Activated CD8-positive, alpha-beta T cell treated with anti-CD3 and anti-CD28 coated beads, Interleukin-2, amount 10 ng/mL, durations not matched to agents 7 days and 5 days (primary cell): ENCODE data around the gene SPDYA. TPM values are rescaled to one million over a fixed set of nuclear protein-coding genes. Genes with fewer than 3 reads are reported as not detected.

Experiments used
- ATAC-seq: fragments of 150-1000 bp; cut with Tn5 transposase; one replicate; pipeline ENCODE4 v1.10.0; 2021; ENCODE audit warnings: moderate library complexity
- CTCF ChIA-PET: fragments of 350-600 bp; sonication (Branson Sonifier 250); formaldehyde crosslinking; loops from one replicate; lab custom pipeline; 2021; ENCODE audit warnings: antibody characterized with exemption; lab: Charles Lee
- POLR2A ChIA-PET: fragments of 350-600 bp; sonication (Branson Sonifier 250); formaldehyde crosslinking; loops from one replicate; lab custom pipeline; 2021; ENCODE audit warnings: antibody characterized with exemption; lab: Charles Lee
- DNase-seq: peaks from one replicate; pipeline ENCODE4 v3.0.0-alpha.2; 2020
- H3K27ac Mint-ChIP-seq: one replicate; pipeline ENCODE4 v1.8.0; 2021; ENCODE audit warnings: mild to moderate bottlenecking, mixed read lengths
- H3K27me3 Mint-ChIP-seq: one replicate; pipeline ENCODE4 v1.8.0; 2021; ENCODE audit warnings: low read depth, mixed read lengths
- H3K36me3 Mint-ChIP-seq: one replicate; pipeline ENCODE4 v1.8.0; 2021; ENCODE audit warnings: low read depth, mixed read lengths
- H3K4me1 Mint-ChIP-seq: one replicate; pipeline ENCODE4 v1.8.0; 2021; ENCODE audit warnings: low read depth, mixed read lengths
- H3K4me3 Mint-ChIP-seq: one replicate; pipeline ENCODE4 v1.8.0; 2021; ENCODE audit warnings: mild to moderate bottlenecking, mixed read lengths
- H3K9me3 Mint-ChIP-seq: one replicate; pipeline ENCODE4 v1.8.0; 2022; ENCODE audit warnings: mixed read lengths; ENCODE audit not compliant: insufficient read depth
- total RNA-seq, 2 experiments: library from RNA; stranded (reverse); gene quantifications; one replicate each; pipeline ENCODE4 v1.2.3, GENCODE V29; 2021

Gene SPDYA
- total RNA-seq, 2 experiments from 2014 or later = 1.2 TPM

DNA sequence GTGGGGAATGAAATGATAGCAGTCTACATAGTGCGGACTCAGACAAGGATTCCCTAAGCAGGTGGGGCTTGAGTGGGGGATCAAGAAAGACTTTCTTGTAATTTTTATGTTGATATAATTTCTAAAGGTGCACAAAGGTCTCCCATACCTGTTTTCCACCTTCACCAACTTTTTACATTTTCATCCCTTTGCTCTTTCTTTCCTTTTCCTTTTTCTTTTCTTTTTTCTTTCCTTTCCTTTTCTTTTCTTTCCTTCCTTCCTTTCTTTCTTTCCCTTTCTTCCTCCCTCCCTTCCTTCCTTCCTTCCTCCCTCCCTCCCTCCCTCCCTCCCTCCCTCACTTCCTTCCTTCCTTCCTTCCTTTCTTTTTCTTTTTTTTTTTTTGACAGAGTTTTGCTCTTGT, 69.6 kb downstream of the SPDYA start:
- Mint-ChIP-seq H3K27me3 (peaks cover 14% of the 10 kb centered on the region), H3K4me1 (no peaks in the 10 kb centered on the region), H3K4me3 (no peak overlapping the region), H3K9me3 (no peaks in the 10 kb centered on the region), H3K36me3 (no peaks in the 10 kb centered on the region), H3K27ac (no peak overlapping the region)
- ATAC-seq (no peak), DNase-seq (no peak)
- POLR2A ChIA-PET = no interaction called here
- CTCF ChIA-PET = no interaction called here

DNA sequence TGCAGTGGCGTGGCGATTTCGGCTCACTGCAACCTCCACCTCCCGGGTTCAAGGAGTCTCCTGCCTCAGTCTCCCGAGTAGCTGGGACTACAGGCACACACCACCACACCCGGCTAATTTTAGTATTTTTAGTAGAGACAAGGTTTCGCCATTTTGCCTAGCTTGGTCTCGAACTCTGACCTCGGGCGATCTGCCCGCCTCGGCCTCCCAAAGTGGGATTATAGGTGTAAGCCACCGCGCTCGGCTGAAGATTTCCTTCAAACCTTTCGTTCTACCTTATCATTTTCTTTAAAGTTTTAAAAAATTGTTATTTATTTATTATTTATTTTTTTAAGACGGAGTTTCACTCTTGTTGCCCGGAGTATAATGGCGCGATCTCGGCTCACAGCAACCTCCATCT, 82.9 kb downstream of the SPDYA start:
- H3K36me3 Mint-ChIP-seq = peaks cover 15% of the 10 kb centered on the region
- no peak overlapping the region for H3K4me3 Mint-ChIP-seq
- H3K27ac Mint-ChIP-seq = no peak overlapping the region
- peaks cover 25% of the 10 kb centered on the region for H3K4me1 Mint-ChIP-seq
- ChIA-PET CTCF (no interaction called here), POLR2A (interaction anchor here (1.5 to 3.4 kb wide), 3 partner anchors 17 to 25 kb away, joined by 3 to 15 read pairs (median 7); partner anchors contain the start of gene TRMT61B)
- ATAC-seq (no peak), DNase-seq (no peak)
- no peaks in the 10 kb centered on the region for H3K9me3 Mint-ChIP-seq
- peaks cover 6% of the 10 kb centered on the region for H3K27me3 Mint-ChIP-seq

DNA sequence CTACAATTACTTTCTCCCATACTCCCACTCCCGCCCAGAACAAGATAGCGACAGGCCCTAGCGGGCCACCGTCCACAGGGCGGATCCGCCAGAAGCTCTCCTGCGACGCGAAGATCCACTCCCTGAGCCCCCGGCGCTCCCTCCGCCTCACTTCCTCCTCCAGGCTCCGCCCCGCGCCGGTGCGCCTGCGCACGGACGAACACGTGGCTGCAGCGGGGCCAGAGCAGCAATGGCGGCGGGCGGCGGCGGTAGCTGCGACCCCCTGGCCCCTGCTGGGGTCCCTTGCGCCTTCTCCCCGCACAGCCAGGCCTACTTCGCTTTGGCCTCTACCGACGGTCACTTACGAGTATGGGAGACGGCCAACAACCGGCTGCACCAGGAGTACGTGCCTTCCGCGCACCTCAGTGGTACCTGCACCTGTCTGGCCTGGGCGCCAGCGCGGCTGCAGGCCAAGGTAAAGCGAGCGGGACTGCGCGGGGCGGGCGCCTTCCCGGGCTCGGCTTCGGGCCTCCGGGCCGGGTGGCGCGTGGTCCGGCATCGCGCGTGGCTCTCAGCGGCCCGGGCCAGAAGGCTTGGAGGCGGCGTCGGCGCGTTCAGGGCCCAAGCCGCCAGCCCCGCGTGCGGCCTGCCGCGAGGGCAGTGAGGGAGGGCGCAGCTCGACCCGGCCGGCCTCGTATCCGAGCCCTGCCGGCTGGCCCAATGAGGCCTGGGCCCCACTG, 84.0 kb downstream of the SPDYA start, which contains the start of gene WDR43:
WDR43 (plus strand) TSS at position 198 of the 719 bp plus-strand sequence; CDS start at position 230, 32 bp downstream.
- peaks cover 15% of the 10 kb centered on the region for H3K36me3 Mint-ChIP-seq
- POLR2A ChIA-PET = interaction anchor here (0.6 to 3.4 kb wide), 9 partner anchors 16 to 222 kb away, joined by 3 to 48 read pairs (median 4); partner anchors contain the start of gene TRMT61B
- peaks cover 35% of the 10 kb centered on the region for H3K4me1 Mint-ChIP-seq
- peak; percentile 96 for ATAC-seq
- CTCF ChIA-PET = interaction anchor here (1.5 to 2.6 kb wide), 2 partner anchors 24 to 118 kb away, joined by 3 to 10 read pairs; partner anchors contain the start of gene TRMT61B
- no peaks in the 10 kb centered on the region for H3K9me3 Mint-ChIP-seq
- DNase-seq = peak; percentile 98
- peak within 1 kb of the TSS; percentile 95 for H3K4me3 Mint-ChIP-seq
- H3K27me3 Mint-ChIP-seq = peaks cover 2% of the 10 kb centered on the region
- H3K27ac Mint-ChIP-seq = peak within 1 kb of the TSS; percentile 94

DNA sequence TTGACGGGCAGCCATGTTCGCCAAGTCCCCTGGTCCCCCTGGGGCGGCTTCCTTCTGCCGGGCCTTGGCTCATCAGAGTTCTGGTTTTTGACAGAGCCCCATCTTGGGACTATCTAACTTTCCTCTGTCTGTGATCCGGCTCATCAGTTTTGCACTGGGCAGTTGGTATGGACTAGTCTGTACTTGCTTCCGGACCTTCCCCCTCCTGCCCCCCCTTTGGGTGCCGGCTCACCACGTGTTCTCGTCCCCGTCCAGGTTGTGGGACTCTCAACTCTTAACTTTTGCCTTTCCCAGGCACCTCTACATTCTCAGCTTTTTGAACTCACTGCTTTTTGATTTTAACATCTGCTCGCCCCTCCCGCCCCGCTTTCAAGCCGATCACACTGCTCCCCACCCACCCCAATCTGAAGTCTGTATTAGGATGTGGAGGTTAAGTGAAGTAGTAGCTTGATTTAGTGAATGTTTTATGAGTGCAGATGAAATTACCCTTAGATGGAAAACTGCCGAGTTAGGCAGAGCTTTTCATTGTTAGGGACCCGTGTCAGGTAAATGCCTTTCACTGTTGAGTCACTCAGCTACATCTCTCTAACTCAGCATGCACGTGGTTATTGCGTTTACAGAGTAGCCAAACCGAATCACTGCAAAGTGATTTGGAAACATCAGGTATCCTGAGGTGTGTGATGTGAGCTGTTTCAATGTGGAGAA, 84.7 kb downstream of the SPDYA start:
- peaks cover 15% of the 10 kb centered on the region for H3K36me3 Mint-ChIP-seq
- DNase-seq (peak; percentile 61), ATAC-seq (peak; percentile 32)
- H3K27me3 Mint-ChIP-seq = no peaks in the 10 kb centered on the region
- peak overlapping the region; percentile 95 for H3K4me3 Mint-ChIP-seq
- H3K4me1 Mint-ChIP-seq = peaks cover 35% of the 10 kb centered on the region
- H3K27ac Mint-ChIP-seq = peak overlapping the region; percentile 94
- POLR2A ChIA-PET = interaction anchor here (0.6 to 3.4 kb wide), 9 partner anchors 10 to 1018 kb away, joined by 3 to 48 read pairs (median 4); partner anchors contain the start of gene TRMT61B
- H3K9me3 Mint-ChIP-seq = no peaks in the 10 kb centered on the region
- CTCF ChIA-PET = interaction anchor here (0.8 to 2.6 kb wide), 5 partner anchors 10 to 117 kb away, joined by 3 to 10 read pairs (median 3); partner anchors contain the start of gene TRMT61B

- H3K27me3 Mint-ChIP-seq = no peaks in the 10 kb centered on the region
- peaks cover 15% of the 10 kb centered on the region for H3K36me3 Mint-ChIP-seq
- H3K9me3 Mint-ChIP-seq = no peaks in the 10 kb centered on the region
- POLR2A ChIA-PET = interaction anchor here (2.0 to 3.4 kb wide), 2 partner anchors 8 to 27 kb away, joined by 8 to 48 read pairs; partner anchors contain the start of gene TRMT61B
- peak overlapping the region; percentile 95 for H3K4me3 Mint-ChIP-seq
- CTCF ChIA-PET = interaction anchor here (0.9 to 2.6 kb wide), 5 partner anchors 10 to 302 kb away, joined by 3 to 10 read pairs (median 4); partner anchors contain the start of gene TRMT61B
- H3K27ac Mint-ChIP-seq = no peak overlapping the region
- DNase-seq = no peak
- peaks cover 46% of the 10 kb centered on the region for H3K4me1 Mint-ChIP-seq
- no peak for ATAC-seq
Measured at GRCh38 chr2:28896906-28897305, 86.3 kb downstream of the SPDYA start.

- Mint-ChIP-seq H3K4me1 (peaks cover 46% of the 10 kb centered on the region), H3K4me3 (peak overlapping the region; percentile 26), H3K36me3 (peaks cover 21% of the 10 kb centered on the region), H3K27me3 (no peaks in the 10 kb centered on the region), H3K9me3 (no peaks in the 10 kb centered on the region), H3K27ac (no peak overlapping the region)
- CTCF ChIA-PET = no interaction called here
- POLR2A ChIA-PET = interaction anchor here (1.5 kb wide), 1 partner anchor 27 kb away, joined by 7 read pairs; the partner anchor contains the start of gene TRMT61B
- ATAC-seq (no peak), DNase-seq (no peak)
Measured at GRCh38 chr2:28898048-28898447, 87.4 kb downstream of the SPDYA start.

Other genes with a start within 250 kb of the SPDYA start
- 100 to 1,000 TPM; 174 to 183 TPM for gene PPP1CB, start 59.0 kb upstream of the SPDYA start, total RNA-seq
- gene TRMT61B, start 59.5 kb downstream of the SPDYA start, total RNA-seq = 10 to 100 TPM; 15.1 to 15.5 TPM
- 10 to 100 TPM; 70.3 to 81.2 TPM for gene WDR43, start 83.8 kb downstream of the SPDYA start, total RNA-seq
- 10 to 100 TPM; 10.0 to 10.5 TPM for gene TOGARAM2, start 170.5 kb downstream of the SPDYA start, total RNA-seq